Measurements from ENCODE around the gene VARS1. TPM values are rescaled to one million over a fixed set of nuclear protein-coding genes. Genes with fewer than 3 reads are reported as not detected.

The VARS1 gene
- total RNA-seq, 1 donor from 2014 or later = 176 TPM

GRCh38 chr6:31762878-31763618 is 32.5 kb downstream of the VARS1 start:
- Mint-ChIP-seq H3K27ac (no peak overlapping the region), H3K4me1 (ENCODE audit: low read depth) (peaks cover 6% of the 10 kb centered on the region), H3K9me3 (no peaks in the 10 kb centered on the region), H3K27me3 (ENCODE audit: low read depth) (no peaks in the 10 kb centered on the region), H3K4me3 (ENCODE audit: low read depth) (no peak overlapping the region), H3K36me3 (ENCODE audit: low read depth) (peaks cover 65% of the 10 kb centered on the region)
- intact Hi-C loops (cut with micrococcal nuclease) = no loop called here
- no peak for DNase-seq (ENCODE audit: low spot score)

GRCh38 chr6:31762356-31762755 is 33.2 kb downstream of the VARS1 start, which contains the start of gene SAPCD1:
TSS of gene SAPCD1 (plus strand) at chr6:31762656. CDS start at chr6:31763055, 399 bp downstream.
- Mint-ChIP-seq H3K4me3 (ENCODE audit: low read depth) (no peak within 1 kb of the TSS), H3K27ac (no peak within 1 kb of the TSS), H3K4me1 (ENCODE audit: low read depth) (peaks cover 6% of the 10 kb centered on the region), H3K36me3 (ENCODE audit: low read depth) (peaks cover 64% of the 10 kb centered on the region), H3K9me3 (no peaks in the 10 kb centered on the region), H3K27me3 (ENCODE audit: low read depth) (no peaks in the 10 kb centered on the region)
- intact Hi-C loops (cut with micrococcal nuclease) = no loop called here
- no peak for DNase-seq (ENCODE audit: low spot score)

GRCh38 chr6:31761343-31761742 is 34.2 kb downstream of the VARS1 start:
- no peak overlapping the region for H3K4me3 Mint-ChIP-seq (ENCODE audit: low read depth)
- intact Hi-C loops (cut with micrococcal nuclease) = no loop called here
- peaks cover 6% of the 10 kb centered on the region for H3K4me1 Mint-ChIP-seq (ENCODE audit: low read depth)
- peaks cover 61% of the 10 kb centered on the region for H3K36me3 Mint-ChIP-seq (ENCODE audit: low read depth)
- DNase-seq (ENCODE audit: low spot score) = no peak
- no peaks in the 10 kb centered on the region for H3K27me3 Mint-ChIP-seq (ENCODE audit: low read depth)
- no peaks in the 10 kb centered on the region for H3K9me3 Mint-ChIP-seq
- no peak overlapping the region for H3K27ac Mint-ChIP-seq

- Mint-ChIP-seq H3K27ac (no peak overlapping the region), H3K9me3 (no peaks in the 10 kb centered on the region), H3K4me3 (ENCODE audit: low read depth) (no peak overlapping the region), H3K36me3 (ENCODE audit: low read depth) (peaks cover 61% of the 10 kb centered on the region), H3K27me3 (ENCODE audit: low read depth) (no peaks in the 10 kb centered on the region), H3K4me1 (ENCODE audit: low read depth) (peaks cover 6% of the 10 kb centered on the region)
- no peak for DNase-seq (ENCODE audit: low spot score)
- intact Hi-C loops (cut with micrococcal nuclease) = no loop called here
Measured at GRCh38 chr6:31760790-31761189, 34.8 kb downstream of the VARS1 start.

- peaks cover 46% of the 10 kb centered on the region for H3K36me3 Mint-ChIP-seq (ENCODE audit: low read depth)
- intact Hi-C loops (cut with micrococcal nuclease) = no loop called here
Measured at GRCh38 chr6:31758281-31758680, 37.3 kb downstream of the VARS1 start.

GRCh38 chr6:31752739-31753319 is 42.7 kb downstream of the VARS1 start:
- H3K4me3 Mint-ChIP-seq (ENCODE audit: low read depth) = no peak overlapping the region
- H3K9me3 Mint-ChIP-seq = no peaks in the 10 kb centered on the region
- H3K27me3 Mint-ChIP-seq (ENCODE audit: low read depth) = no peaks in the 10 kb centered on the region
- DNase-seq (ENCODE audit: low spot score) = no peak
- peaks cover 23% of the 10 kb centered on the region for H3K36me3 Mint-ChIP-seq (ENCODE audit: low read depth)
- peaks cover 2% of the 10 kb centered on the region for H3K4me1 Mint-ChIP-seq (ENCODE audit: low read depth)
- H3K27ac Mint-ChIP-seq = peak overlapping the region; percentile 3
- intact Hi-C loops (cut with micrococcal nuclease) = no loop called here

More at GRCh38 chr6:31758281-31758680, 37.3 kb downstream of the VARS1 start:
- no peak overlapping the region for H3K27ac Mint-ChIP-seq
- H3K27me3 Mint-ChIP-seq (ENCODE audit: low read depth) = no peaks in the 10 kb centered on the region
- no peak for DNase-seq (ENCODE audit: low spot score)
- H3K4me3 Mint-ChIP-seq (ENCODE audit: low read depth) = no peak overlapping the region
- no peaks in the 10 kb centered on the region for H3K9me3 Mint-ChIP-seq
- peaks cover 5% of the 10 kb centered on the region for H3K4me1 Mint-ChIP-seq (ENCODE audit: low read depth)

- no peak overlapping the region for H3K4me3 Mint-ChIP-seq (ENCODE audit: low read depth)
- DNase-seq (ENCODE audit: low spot score) = no peak
- H3K9me3 Mint-ChIP-seq = no peaks in the 10 kb centered on the region
- H3K27ac Mint-ChIP-seq = no peak overlapping the region
- no peaks in the 10 kb centered on the region for H3K27me3 Mint-ChIP-seq (ENCODE audit: low read depth)
- intact Hi-C loops (cut with micrococcal nuclease) = no loop called here
- H3K4me1 Mint-ChIP-seq (ENCODE audit: low read depth) = peaks cover 2% of the 10 kb centered on the region
- H3K36me3 Mint-ChIP-seq (ENCODE audit: low read depth) = peaks cover 28% of the 10 kb centered on the region
Measured at GRCh38 chr6:31750411-31751022, 45.0 kb downstream of the VARS1 start.

- no peak for DNase-seq (ENCODE audit: low spot score)
- Mint-ChIP-seq H3K9me3 (no peaks in the 10 kb centered on the region), H3K4me1 (ENCODE audit: low read depth) (peaks cover 2% of the 10 kb centered on the region), H3K27ac (peak overlapping the region; percentile 14), H3K27me3 (ENCODE audit: low read depth) (no peaks in the 10 kb centered on the region), H3K4me3 (ENCODE audit: low read depth) (no peak overlapping the region), H3K36me3 (ENCODE audit: low read depth) (peaks cover 34% of the 10 kb centered on the region)
- intact Hi-C loops (cut with micrococcal nuclease) = no loop called here
Measured at GRCh38 chr6:31749301-31750036, 46.1 kb downstream of the VARS1 start.

Other genes with a start within 250 kb of the VARS1 start
- 0.69 and 0.82 TPM in 2 replicates for gene ATP6V1G2, start 249.1 kb downstream of the VARS1 start, total RNA-seq
- gene NFKBIL1, start 248.1 kb downstream of the VARS1 start, total RNA-seq = 15.7 and 17.6 TPM in 2 replicates
- gene LTA, start 223.5 kb downstream of the VARS1 start, total RNA-seq = 293 and 308 TPM in 2 replicates
- 94.4 and 96.8 TPM in 2 replicates for gene TNF, start 220.2 kb downstream of the VARS1 start, total RNA-seq
- gene LTB, start 213.3 kb downstream of the VARS1 start, total RNA-seq = 16.3 and 16.6 TPM in 2 replicates
- gene LST1, start 209.5 kb downstream of the VARS1 start, total RNA-seq = 10.2 and 14.6 TPM in 2 replicates
- 8.0 and 9.3 TPM in 2 replicates for gene NCR3, start 202.7 kb downstream of the VARS1 start, total RNA-seq
- 71.8 and 78.2 TPM in 2 replicates for gene AIF1, start 180.5 kb downstream of the VARS1 start, total RNA-seq
- 298 and 304 TPM in 2 replicates for gene PRRC2A, start 175.0 kb downstream of the VARS1 start, total RNA-seq
- 330 and 335 TPM in 2 replicates for gene BAG6, start 143.1 kb downstream of the VARS1 start, total RNA-seq
- gene APOM, start 139.9 kb downstream of the VARS1 start, total RNA-seq = 2.3 and 2.4 TPM in 2 replicates
- gene C6orf47, start 135.0 kb downstream of the VARS1 start, total RNA-seq = 18.1 and 19.3 TPM in 2 replicates
- 31.5 and 34.7 TPM in 2 replicates for gene GPANK1, start 130.8 kb downstream of the VARS1 start, total RNA-seq
- 266 and 279 TPM in 2 replicates for gene CSNK2B, start 129.7 kb downstream of the VARS1 start, total RNA-seq
- 31.0 and 32.1 TPM in 2 replicates for gene LY6G5B, start 125.8 kb downstream of the VARS1 start, total RNA-seq
- gene LY6G5C, start 114.7 kb downstream of the VARS1 start, total RNA-seq = 4.6 and 4.8 TPM in 2 replicates
- gene ABHD16A, start 92.4 kb downstream of the VARS1 start, total RNA-seq = 51.4 and 52.7 TPM in 2 replicates
- not detected in 2 replicates for gene LY6G6F, start 88.9 kb downstream of the VARS1 start, total RNA-seq
- gene LY6G6D, start 80.4 kb downstream of the VARS1 start, total RNA-seq = not detected in 2 replicates
- not detected in 2 replicates for gene LY6G6C, start 74.0 kb downstream of the VARS1 start, total RNA-seq
- not detected in 2 replicates for gene MPIG6B, start 72.4 kb downstream of the VARS1 start, total RNA-seq
- 5.8 and 7.7 TPM in 2 replicates for gene DDAH2, start 66.5 kb downstream of the VARS1 start, total RNA-seq
- gene CLIC1, start 59.2 kb downstream of the VARS1 start, total RNA-seq = 412 and 423 TPM in 2 replicates
- gene MSH5, start 55.7 kb downstream of the VARS1 start, total RNA-seq = 82.8 and 93.3 TPM in 2 replicates
- 16.4 and 18.9 TPM in 2 replicates for gene SAPCD1, start 33.1 kb downstream of the VARS1 start, total RNA-seq
- 5.6 and 5.9 TPM in 2 replicates for gene VWA7, start 18.4 kb downstream of the VARS1 start, total RNA-seq
- 130 TPM in 2 replicates for gene LSM2, start 11.2 kb upstream of the VARS1 start, total RNA-seq
- 2.1 and 2.4 TPM in 2 replicates for gene HSPA1L, start 19.5 kb upstream of the VARS1 start, total RNA-seq
- gene HSPA1A, start 19.8 kb upstream of the VARS1 start, total RNA-seq = 112 and 118 TPM in 2 replicates
- 116 and 120 TPM in 2 replicates for gene HSPA1B, start 32.0 kb upstream of the VARS1 start, total RNA-seq
- gene NEU1, start 67.1 kb upstream of the VARS1 start, total RNA-seq = 21.3 and 21.6 TPM in 2 replicates
- 0.18 TPM in 1 of 2 replicates, not detected in the other for gene SLC44A4, start 83.2 kb upstream of the VARS1 start, total RNA-seq
- 76.3 and 76.5 TPM in 2 replicates for gene EHMT2, start 101.9 kb upstream of the VARS1 start, total RNA-seq
- 4.8 and 4.9 TPM in 2 replicates for gene ZBTB12, start 106.3 kb upstream of the VARS1 start, total RNA-seq
- 1.1 and 1.4 TPM in 2 replicates for gene C2, start 132.0 kb upstream of the VARS1 start, total RNA-seq
- gene CFB, start 150.3 kb upstream of the VARS1 start, total RNA-seq = 0.16 TPM in 1 of 2 replicates, not detected in the other
- gene NELFE, start 163.2 kb upstream of the VARS1 start, total RNA-seq = 81.2 and 82.0 TPM in 2 replicates
- 93.7 and 99.5 TPM in 2 replicates for gene SKIC2, start 163.4 kb upstream of the VARS1 start, total RNA-seq
- 15.7 and 16.6 TPM in 2 replicates for gene DXO, start 176.4 kb upstream of the VARS1 start, total RNA-seq
- 2.6 and 3.1 TPM in 2 replicates for gene C4A, start 186.3 kb upstream of the VARS1 start, total RNA-seq
- 2.9 and 4.2 TPM in 2 replicates for gene C4B, start 219.0 kb upstream of the VARS1 start, total RNA-seq
- 0.25 and 0.39 TPM in 2 replicates for gene CYP21A2, start 242.7 kb upstream of the VARS1 start, total RNA-seq

Measured in activated T-helper 2 cell treated with anti-CD3 and anti-CD28 coated beads, Interferon-gamma antibody, Interleukin-2, Interleukin-4, amounts not matched to agents 10 μg/mL and 5 μg/mL and 100 μg/mL, durations not matched to agents 14 hours and 24 hours and 36 hours (primary cell).